GM12878 (cell line): ENCODE data around the gene HOXB6. TPM values are rescaled to one million over a fixed set of nuclear protein-coding genes. Genes with fewer than 3 reads are reported as not detected.

ENCODE experiments used
- ATAC-seq: fragments of 200-7000 bp; cut with Tn5 transposase; 3 replicates; pipeline ENCODE4 v1.9.1; 2020; ENCODE audit warnings: mild to moderate bottlenecking, moderate library complexity
- BruUV-seq: library from RNA; stranded (reverse); fragments of 400-500 nt; replicated peaks from 2 replicates; lab custom pipeline; 2021; lab: Mats Ljungman, UMichigan
- CTCF ChIA-PET: fragments of 300-600 bp; sonication (Branson Sonifier 250); formaldehyde crosslinking; extraction: SDS; loops from one replicate; lab custom pipeline; 2021; ENCODE audit warnings: inconsistent platforms; lab: Yijun Ruan, JAX
- POLR2A ChIA-PET: fragments of 350-600 bp; formaldehyde crosslinking; extraction: SDS; loops from one replicate; lab custom pipeline; 2021; ENCODE audit warnings: inconsistent platforms; lab: Charles Lee
- RAD21 ChIA-PET: fragments of 300-600 bp; sonication (Branson Sonifier 250); formaldehyde crosslinking; loops from one replicate; lab custom pipeline; 2023; ENCODE audit warnings: antibody characterized with exemption; ENCODE audit not compliant: unreplicated experiment; lab: Charles Lee
- SMC1A ChIA-PET: fragments of 300-600 bp; sonication (Branson Sonifier 250); formaldehyde crosslinking; loops from one replicate; lab custom pipeline; 2023; ENCODE audit not compliant: unreplicated experiment, uncharacterized antibody; lab: Charles Lee
- DNase-seq: peaks from one replicate; pipeline ENCODE4 v3.0.0-alpha.2; 2011; ENCODE audit warnings: low read depth, low spot score
- FAIRE-seq: peaks from 3 replicates; lab custom pipeline; 2011; peaks lifted over from hg19 to GRCh38; lab: Jason Lieb, UNC
- H2AFZ ChIP-seq: 2 replicates; pipeline ENCODE4 v1.6.0; 2011; ENCODE audit warnings: low read depth, low read length, control low read depth; ENCODE audit not compliant: control insufficient read depth
- H3K27ac ChIP-seq: 2 replicates; pipeline ENCODE4 v1.5.1; 2011; ENCODE audit warnings: control low read depth; ENCODE audit not compliant: control insufficient read depth, insufficient read depth
- H3K27me3 ChIP-seq, 2 experiments: replicated peaks in 1 of 2; 2 replicates each; pipeline versions ENCODE4 v1.6.0 to v1.6.1; 2011; ENCODE audit warnings: low read length in 1 of 2; ENCODE audit not compliant: control insufficient read depth in 2 of 2, insufficient read depth in 2 of 2
- H3K36me3 ChIP-seq, 2 experiments: 2 replicates each; pipeline ENCODE4 v1.5.1; 2011; ENCODE audit warnings: low read length in 1 of 2; ENCODE audit not compliant: control insufficient read depth in 2 of 2, insufficient read depth in 2 of 2
- H3K4me1 ChIP-seq: 2 replicates; pipeline ENCODE4 v1.6.1; 2011; ENCODE audit warnings: mild to moderate bottlenecking, low read length, moderate library complexity, mixed read lengths; ENCODE audit not compliant: control insufficient read depth, insufficient read depth
- H3K4me2 ChIP-seq: 2 replicates; pipeline ENCODE4 v1.6.0; 2011; ENCODE audit warnings: control low read depth; ENCODE audit not compliant: control insufficient read depth, insufficient read depth
- H3K4me3 ChIP-seq: fragments of 200-600 bp; sonication (generic); 2 replicates; pipeline ENCODE4 v1.5.1; 2016
- H3K79me2 ChIP-seq: 2 replicates; pipeline ENCODE4 v1.6.0; 2011; ENCODE audit warnings: low read length; ENCODE audit not compliant: control insufficient read depth, insufficient read depth
- H3K9ac ChIP-seq: 2 replicates; pipeline ENCODE4 v1.8.0; 2011; ENCODE audit warnings: low read length, control low read depth, mixed read lengths; ENCODE audit not compliant: control insufficient read depth, insufficient read depth
- H3K9me3 ChIP-seq: replicated peaks from 3 replicates; pipeline ENCODE4 v1.5.1; 2011; ENCODE audit warnings: mild to moderate bottlenecking, low read length; ENCODE audit not compliant: control insufficient read depth, insufficient read depth
- H4K20me1 ChIP-seq: 2 replicates; pipeline ENCODE4 v1.6.0; 2011; ENCODE audit not compliant: control insufficient read depth, insufficient read depth
- DPF2 ChIP-seq: fragments of 450-650 bp; IDR thresholded peaks from 2 replicates; pipeline ENCODE4 v1.6.1; 2017; ENCODE audit warnings: mild to moderate bottlenecking
- IRF3 ChIP-seq: fragments of 450-650 bp; IDR thresholded peaks from 2 replicates; pipeline ENCODE4 v1.6.1; 2014; ENCODE audit warnings: mild to moderate bottlenecking
- RAD51 ChIP-seq: fragments of 450-650 bp; IDR thresholded peaks from 2 replicates; pipeline ENCODE4 v1.6.1; 2016; ENCODE audit warnings: moderate library complexity, mild to moderate bottlenecking, inconsistent platforms
- RELA ChIP-seq: fragments of 450-650 bp; IDR thresholded peaks from 2 replicates; pipeline ENCODE4 v1.8.0; 2014; ENCODE audit warnings: borderline replicate concordance; ENCODE audit not compliant: partially characterized antibody
- TCF7 ChIP-seq: IDR thresholded peaks from 2 replicates; pipeline ENCODE4 v1.6.1; 2014; ENCODE audit warnings: antibody characterized with exemption, borderline replicate concordance
- USF1 ChIP-seq: IDR thresholded peaks from 2 replicates; pipeline ENCODE4 v1.6.1; 2011; ENCODE audit warnings: borderline replicate concordance, low read depth, mild to moderate bottlenecking, moderate library complexity, mixed read lengths, low read length; ENCODE audit not compliant: insufficient read depth; ENCODE audit errors: extremely low read length
- WRNIP1 ChIP-seq: IDR thresholded peaks from 2 replicates; pipeline ENCODE4 v1.6.1; 2011; ENCODE audit warnings: low read depth, low read length, improper control_type of control experiment, borderline replicate concordance
- ZNF217 ChIP-seq: fragments of 450-650 bp; IDR thresholded peaks from 2 replicates; pipeline ENCODE4 v1.6.1; 2017; ENCODE audit warnings: antibody characterized with exemption, mild to moderate bottlenecking
- WGBS: methylation state at CpG from one replicate; pipeline ENCODE4 v1.1.6; 2016; ENCODE audit warnings: low lambda C conversion rate; ENCODE audit not compliant: insufficient replicate concordance, insufficient coverage; ENCODE audit errors: missing lambda C conversion rate; 5-methylcytosine and 5-hydroxymethylcytosine counted together
- in situ Hi-C: fragments of 300-500 bp; cut with MboI; formaldehyde crosslinking; loops from 9 replicates; pipeline ENCODE4 v1.14.3; 2018; ENCODE audit warnings: mixed read lengths
- intact Hi-C: fragments of 100-400 bp; cut with micrococcal nuclease; formaldehyde crosslinking; loops from one replicate; pipeline ENCODE4 v1.14.2; 2022; ENCODE audit not compliant: unreplicated experiment
- polyA plus RNA-seq, 11 experiments: library from polyadenylated mRNA; depleted of rRNA in 4 of 11; unstranded in 6 of 11; stranded (reverse) in 5 of 11; fragments of >200 nt; fragmentation: Nextera tagmentation in 4 of 11; fragmentation: Illumina TruSeq in 1 of 11; extraction: Ambion mirVana in 4 of 11; extraction: Trizol in 1 of 11; gene quantifications; 1 replicate in 1 of 11; 2 replicates in 10 of 11; pipeline versions ENCODE4 v1.2.1 to v1.2.3, GENCODE V29; 2011 to 2016; ENCODE audit warnings: inconsistent platforms in 2 of 11, missing spikeins in 2 of 11, low read depth in 1 of 11
- total RNA-seq, 4 experiments: library from RNA; depleted of rRNA in 3 of 4; stranded (reverse); fragments of >200 nt in 3 of 4; fragmentation: Illumina TruSeq in 1 of 4; extraction: Trizol in 1 of 4; gene quantifications; 2 replicates each; pipeline versions ENCODE4 v1.2.1 to v1.2.3, GENCODE V29; 2013 to 2021
- TF ChIP-seq, protein P1 (sequence below): fragments of 450-650 bp; IDR thresholded peaks from 2 replicates; pipeline ENCODE4 v1.6.1; 2016; ENCODE audit warnings: mild to moderate bottlenecking

HOXB6 gene
- total and polyA plus RNA-seq, 10 of the 15 experiments (the other 5 are each of a cell fraction or from before 2014, with no cell fraction given) = 0.04 to 0.51 (median 0.09) TPM; not detected in 2

- Histone ChIP-seq H4K20me1 (no peaks in the 10 kb centered on the region), H3K9ac (no peak overlapping the region), H3K9me3 (no peaks in the 10 kb centered on the region), H2AFZ (no peak overlapping the region), H3K4me1 (no peaks in the 10 kb centered on the region), H3K4me2 (no peak overlapping the region), H3K27me3 (no peaks in the 10 kb centered on the region), H3K36me3 (peaks cover 0 to 6% of the 10 kb centered on the region in 2 experiments; a peak in 2 of 4 replicates), H3K27ac (no peak overlapping the region), H3K79me2 (no peaks in the 10 kb centered on the region), H3K4me3 (no peak overlapping the region)
- in situ Hi-C loops (no loop called here), intact Hi-C loops (no loop called here)
- TF ChIP-seq RAD51 = no peak
- BruUV-seq = no TSS peak
- ChIA-PET CTCF (interaction anchor here (0.9 kb wide), 1 partner anchor 56 kb away, joined by 3 read pairs; no protein-coding TSS in a partner anchor), SMC1A (interaction anchor here (1.1 to 1.5 kb wide), 4 partner anchors 8 to 140 kb away, joined by 3 read pairs; no protein-coding TSS in a partner anchor), RAD21 (interaction anchor here (0.9 kb wide), 1 partner anchor 42 kb away, joined by 3 read pairs; no protein-coding TSS in a partner anchor), POLR2A (interaction anchor here (1.2 kb wide), 1 partner anchor 8 kb away, joined by 4 read pairs; no protein-coding TSS in a partner anchor)
- WGBS = 90% methylated on average over 41 of the region's 44 CpGs
- FAIRE-seq (no peak), ATAC-seq (no peak), DNase-seq (no peak)
Observed at GRCh38 chr17:48554412-48555257, 50.2 kb downstream of the HOXB6 start.

GRCh38 chr17:48553826-48554225, 51.0 kb downstream of the HOXB6 start:
- in situ Hi-C loops = no loop called here
- H3K4me1 ChIP-seq = no peaks in the 10 kb centered on the region
- H3K4me2 ChIP-seq = no peak overlapping the region
- H3K9ac ChIP-seq = no peak overlapping the region
- ATAC-seq = no peak
- no peak overlapping the region for H2AFZ ChIP-seq
- no peak for FAIRE-seq
- no peak overlapping the region for H3K27ac ChIP-seq
- WGBS = 48% methylated on average over 1 of the region's 1 CpG
- DNase-seq = no peak
- no peaks in the 10 kb centered on the region for H3K79me2 ChIP-seq
- POLR2A ChIA-PET = no interaction called here
- H3K27me3 ChIP-seq = no peaks in the 10 kb centered on the region
- no peak overlapping the region for H3K4me3 ChIP-seq
- intact Hi-C loops = no loop called here
- RAD21 ChIA-PET = no interaction called here
- H3K9me3 ChIP-seq = no peaks in the 10 kb centered on the region
- H3K36me3 ChIP-seq = peaks cover 0 to 6% of the 10 kb centered on the region in 2 experiments; a peak in 2 of 4 replicates
- SMC1A ChIA-PET = interaction anchor here (0.9 kb wide), 1 partner anchor 41 kb away, joined by 4 read pairs; no protein-coding TSS in a partner anchor
- BruUV-seq = no TSS peak
- CTCF ChIA-PET = no interaction called here
- no peaks in the 10 kb centered on the region for H4K20me1 ChIP-seq
- TF ChIP-seq ZNF217 (no peak), IRF3 (no peak), USF1 (no peak), WRNIP1 (no peak), DPF2 (no peak), RELA (no peak), TCF7 (no peak)
- TF ChIP-seq, protein P1, sequence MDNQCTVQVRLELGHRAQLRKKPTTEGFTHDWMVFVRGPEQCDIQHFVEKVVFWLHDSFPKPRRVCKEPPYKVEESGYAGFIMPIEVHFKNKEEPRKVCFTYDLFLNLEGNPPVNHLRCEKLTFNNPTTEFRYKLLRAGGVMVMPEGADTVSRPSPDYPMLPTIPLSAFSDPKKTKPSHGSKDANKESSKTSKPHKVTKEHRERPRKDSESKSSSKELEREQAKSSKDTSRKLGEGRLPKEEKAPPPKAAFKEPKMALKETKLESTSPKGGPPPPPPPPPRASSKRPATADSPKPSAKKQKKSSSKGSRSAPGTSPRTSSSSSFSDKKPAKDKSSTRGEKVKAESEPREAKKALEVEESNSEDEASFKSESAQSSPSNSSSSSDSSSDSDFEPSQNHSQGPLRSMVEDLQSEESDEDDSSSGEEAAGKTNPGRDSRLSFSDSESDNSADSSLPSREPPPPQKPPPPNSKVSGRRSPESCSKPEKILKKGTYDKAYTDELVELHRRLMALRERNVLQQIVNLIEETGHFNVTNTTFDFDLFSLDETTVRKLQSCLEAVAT = no peak
